SK-N-SH (cell line): Measurements from ENCODE around the gene TRNAU1AP. TPM values are rescaled to one million over a fixed set of nuclear protein-coding genes. Genes with fewer than 3 reads are reported as not detected.

Experiments
- CTCF ChIA-PET: fragments of 300-600, 350-600 bp; formaldehyde crosslinking; extraction: SDS; loops from one replicate; lab custom pipeline; 2021; lab: Yijun Ruan, JAX
- POLR2A ChIA-PET: fragments of 350-600 bp; sonication (Branson Sonifier 250); formaldehyde crosslinking; extraction: SDS; loops from one replicate; lab custom pipeline; 2020; ENCODE audit warnings: antibody characterized with exemption, inconsistent platforms; lab: Yijun Ruan, JAX
- DNase-seq: peaks from one replicate; pipeline ENCODE4 v3.0.0; 2012
- H2AFZ ChIP-seq: fragments of 200-600 bp; sonication (generic); 2 replicates; pipeline ENCODE4 v1.8.1; 2016; ENCODE audit warnings: antibody characterized with exemption, mild to moderate bottlenecking, low read depth
- H3F3A ChIP-seq: fragments of 200-600 bp; sonication (generic); replicated peaks from 2 replicates; pipeline ENCODE3; 2016; ENCODE audit warnings: antibody characterized with exemption, mild to moderate bottlenecking; ENCODE audit not compliant: insufficient read depth
- H3K27ac ChIP-seq, 2 experiments: fragments of 200-500 bp in 1 of 2; fragments of 200-600 bp in 1 of 2; sonication (Bioruptor generic) in 1 of 2; sonication (generic), shearing (Covaris generic) in 1 of 2; 2 replicates each; pipeline versions ENCODE4 v1.5.1 to v1.6.1; 2014 to 2016; ENCODE audit warnings: low read depth in 2 of 2, inconsistent platforms in 1 of 2, low read length in 1 of 2, mild to moderate bottlenecking in 1 of 2, mixed read lengths in 1 of 2
- H3K27me3 ChIP-seq: fragments of 200-600 bp; sonication (generic), shearing (Covaris generic); 2 replicates; pipeline ENCODE4 v1.6.1; 2016; ENCODE audit warnings: mixed run types; ENCODE audit not compliant: insufficient read depth
- H3K36me3 ChIP-seq, 2 experiments: fragments of 200-500 bp in 1 of 2; fragments of 200-600 bp in 1 of 2; sonication (Bioruptor generic) in 1 of 2; sonication (generic) in 1 of 2; replicated peaks in 1 of 2; 2 replicates each; pipeline versions ENCODE3 to v1.5.1; 2014 to 2016; ENCODE audit warnings: low read length in 1 of 2, mild to moderate bottlenecking in 1 of 2; ENCODE audit not compliant: insufficient read depth in 2 of 2, control insufficient read depth in 1 of 2
- H3K4me1 ChIP-seq, 2 experiments: fragments of 200-500 bp in 1 of 2; fragments of 200-600 bp in 1 of 2; sonication (Bioruptor generic) in 1 of 2; sonication (generic), shearing (Covaris generic) in 1 of 2; 2 replicates each; pipeline versions ENCODE4 v1.5.1 to v1.6.1; 2014 to 2016; ENCODE audit warnings: low read depth in 1 of 2, low read length in 1 of 2, mixed run types in 1 of 2; ENCODE audit not compliant: insufficient read depth in 2 of 2, control insufficient read depth in 1 of 2
- H3K4me2 ChIP-seq: fragments of 200-600 bp; sonication (generic), shearing (Covaris generic); 2 replicates; pipeline ENCODE4 v1.6.1; 2017; ENCODE audit warnings: mixed run types
- H3K4me3 ChIP-seq, 2 experiments: fragments of 200-500 bp in 1 of 2; fragments of 200-600 bp in 1 of 2; sonication (Bioruptor generic) in 1 of 2; sonication (generic), shearing (Covaris generic) in 1 of 2; 2 replicates each; pipeline versions ENCODE4 v1.5.1 to v1.8.1; 2014 to 2016; ENCODE audit warnings: low read depth in 2 of 2, inconsistent platforms in 1 of 2, low read length in 1 of 2, mild to moderate bottlenecking in 1 of 2, mixed read lengths in 1 of 2, moderate library complexity in 1 of 2
- H3K79me2 ChIP-seq: fragments of 200-600 bp; sonication (generic); 2 replicates; pipeline ENCODE4 v1.8.1; 2017; ENCODE audit warnings: mild to moderate bottlenecking; ENCODE audit not compliant: insufficient read depth
- H3K9ac ChIP-seq: fragments of 200-600 bp; sonication (generic); 2 replicates; pipeline ENCODE4 v1.6.1; 2017; ENCODE audit warnings: mixed run types
- H3K9me2 ChIP-seq: fragments of 200-600 bp; sonication (generic); 2 replicates; pipeline ENCODE4 v1.6.1; 2017; ENCODE audit warnings: mixed run types
- H3K9me3 ChIP-seq: fragments of 200-600 bp; sonication (generic); 2 replicates; pipeline ENCODE4 v1.6.1; 2017; ENCODE audit warnings: mixed run types, mild to moderate bottlenecking, moderate library complexity
- H4K20me1 ChIP-seq: fragments of 200-600 bp; sonication (generic); 2 replicates; pipeline ENCODE4 v1.6.1; 2017; ENCODE audit warnings: mild to moderate bottlenecking, mixed run types; ENCODE audit not compliant: insufficient read depth
- CHD2 ChIP-seq: fragments of 150-350 bp; IDR thresholded peaks from 2 replicates; pipeline ENCODE4 v1.6.1; 2018; ENCODE audit warnings: low read length; ENCODE audit not compliant: partially characterized antibody
- CTCF ChIP-seq: fragments of 200-600 bp; sonication (generic); IDR thresholded peaks from 2 replicates; pipeline ENCODE4 v1.6.1; 2017; ENCODE audit warnings: antibody characterized with exemption, mild to moderate bottlenecking, moderate library complexity
- EZH2phosphoT487 ChIP-seq: fragments of 200-600 bp; sonication (generic); IDR thresholded peaks from 2 replicates; pipeline ENCODE4 v1.6.1; 2017; ENCODE audit warnings: low read depth, mixed run types, mild to moderate bottlenecking, antibody characterized with exemption, moderate library complexity, borderline replicate concordance
- FOSL2 ChIP-seq: IDR thresholded peaks from 2 replicates; pipeline ENCODE4 v1.4.0; 2012; ENCODE audit warnings: low read depth, mild to moderate bottlenecking, moderate library complexity, borderline replicate concordance
- FOXM1 ChIP-seq: IDR thresholded peaks from 2 replicates; pipeline ENCODE4 v1.4.0; 2012; ENCODE audit warnings: low read depth, mild to moderate bottlenecking
- GATA2 ChIP-seq: sonication (generic); formaldehyde crosslinking; IDR thresholded peaks from 2 replicates; pipeline ENCODE4 v1.5.0; 2020; ENCODE audit warnings: mild to moderate bottlenecking, missing genetic modification reagents
- IRF3 ChIP-seq: fragments of 150-350 bp; IDR thresholded peaks from 2 replicates; pipeline ENCODE4 v1.6.1; 2016; ENCODE audit warnings: mild to moderate bottlenecking, low read depth, low read length
- MXI1 ChIP-seq: IDR thresholded peaks from 2 replicates; pipeline ENCODE4 v1.6.1; 2012; ENCODE audit warnings: mild to moderate bottlenecking, low read depth, low read length, improper control_type of control experiment
- NRF1 ChIP-seq: IDR thresholded peaks from 2 replicates; pipeline ENCODE4 v1.6.1; 2012; ENCODE audit warnings: low read depth, mild to moderate bottlenecking, low read length
- POLR2AphosphoS5 ChIP-seq: IDR thresholded peaks from 2 replicates; pipeline ENCODE4 v1.6.1; 2012; ENCODE audit warnings: low read depth, low read length
- REST ChIP-seq: IDR thresholded peaks from 2 replicates; pipeline ENCODE4 v1.6.1; 2012; ENCODE audit warnings: mild to moderate bottlenecking, low read depth, low read length, moderate library complexity
- RXRA ChIP-seq: IDR thresholded peaks from 2 replicates; pipeline ENCODE4 v1.4.0; 2012; ENCODE audit warnings: low read depth, mild to moderate bottlenecking, borderline replicate concordance
- SIN3A ChIP-seq: IDR thresholded peaks from 2 replicates; pipeline ENCODE4 v1.6.1; 2012; ENCODE audit warnings: low read depth, mild to moderate bottlenecking, low read length, moderate library complexity, borderline replicate concordance
- SMC3 ChIP-seq: IDR thresholded peaks from 2 replicates; pipeline ENCODE4 v1.6.1; 2012; ENCODE audit warnings: low read depth, low read length, improper control_type of control experiment
- TAF1 ChIP-seq: IDR thresholded peaks from 2 replicates; pipeline ENCODE4 v1.6.1; 2012; ENCODE audit warnings: low read depth, mild to moderate bottlenecking, low read length, moderate library complexity, borderline replicate concordance
- USF2 ChIP-seq: fragments of 150-350 bp; IDR thresholded peaks from 2 replicates; pipeline ENCODE4 v1.6.1; 2017; ENCODE audit warnings: antibody characterized with exemption, low read length, low read depth, borderline replicate concordance
- WGBS: methylation state at CpG from one replicate; pipeline ENCODE4 v1.1.6; 2017; ENCODE audit warnings: low lambda C conversion rate; 5-methylcytosine and 5-hydroxymethylcytosine counted together
- polyA plus RNA-seq, 3 experiments: library from polyadenylated mRNA; depleted of rRNA; stranded (reverse); fragments of >200 nt; gene quantifications; 2 replicates each; pipeline ENCODE4 v1.2.3, GENCODE V29; 2012

Gene TRNAU1AP
- polyA plus RNA-seq, 1 of the 3 experiments (the other 2 are of a cell fraction): 25.8 TPM

- TF ChIP-seq REST (no peak), USF2 (no peak), GATA2 (CRISPR knock-in tag) (no peak), TAF1 (no peak), EZH2phosphoT487 (no peak), NRF1 (no peak), SIN3A (no peak; the same call in none of the 2 replicates), CHD2 (no peak), FOXM1 (no peak)
- TF ChIP-seq, all 33 proteins: peak for 6
Observed at GRCh38 chr1:28510273-28510969, 42.5 kb upstream of the TRNAU1AP start (continued).

GRCh38 chr1:28510970-28511440 is 41.9 kb upstream of the TRNAU1AP start:
- Histone ChIP-seq H3K79me2 (peaks cover 38% of the 10 kb centered on the region), H3F3A (peaks cover 100% of the 10 kb centered on the region), H4K20me1 (peaks cover 88% of the 10 kb centered on the region), H3K27ac (peak overlapping the region; percentile 34 to 75), H2AFZ (no peak overlapping the region)
- CTCF ChIA-PET: interaction anchor here (0.5 kb wide), 1 partner anchor 91 kb away, joined by 3 read pairs; no protein-coding TSS in a partner anchor
- TF ChIP-seq SMC3 (no peak), SIN3A (peak; percentile 88), CTCF (no peak), IRF3 (no peak), REST (no peak), MXI1 (no peak), RXRA (no peak), FOSL2 (0 out of 2 replicates have a peak, but pooled peaks have one; percentile 0), POLR2AphosphoS5 (peak; percentile 80)
- TF ChIP-seq, all 33 proteins: peak for 3
- 95% methylated on average over 2 of the region's 2 CpGs for WGBS
- Histone ChIP-seq H3K27me3 (no peaks in the 10 kb centered on the region), H3K4me3 (no peak overlapping the region), H3K9ac (0 out of 2 replicates have a peak overlapping the region, but pooled peaks have one; percentile 6), H3K9me3 (no peaks in the 10 kb centered on the region), H3K36me3 (peaks cover 44 to 78% of the 10 kb centered on the region in 2 experiments), H3K9me2 (no peaks in the 10 kb centered on the region), H3K4me1 (peaks cover 18 to 20% of the 10 kb centered on the region in 2 experiments; a peak in 3 of 4 replicates), H3K4me2 (peak overlapping the region; percentile 88)
- DNase-seq: no peak
- POLR2A ChIA-PET: interaction anchor here (0.8 to 2.6 kb wide), 4 partner anchors 42 to 98 kb away, joined by 3 to 14 read pairs (median 3); no protein-coding TSS in a partner anchor
